B cell (primary cell): Measurements from ENCODE around the gene IL20RB.

Experiments
- EZH2 ChIP-seq: IDR thresholded peaks from 2 replicates; pipeline ENCODE4 v1.6.1; 2012; ENCODE audit warnings: borderline replicate concordance, low read depth, mild to moderate bottlenecking, moderate library complexity, low read length; ENCODE audit not compliant: insufficient read depth, poor library complexity, severe bottlenecking
- TF ChIP-seq, protein P1 (sequence below): fragments of 200-600 bp; IDR thresholded peaks from one replicate; pipeline ENCODE4 v1.8.0; 2022; ENCODE audit warnings: antibody characterized with exemption, mild to moderate bottlenecking

DNA sequence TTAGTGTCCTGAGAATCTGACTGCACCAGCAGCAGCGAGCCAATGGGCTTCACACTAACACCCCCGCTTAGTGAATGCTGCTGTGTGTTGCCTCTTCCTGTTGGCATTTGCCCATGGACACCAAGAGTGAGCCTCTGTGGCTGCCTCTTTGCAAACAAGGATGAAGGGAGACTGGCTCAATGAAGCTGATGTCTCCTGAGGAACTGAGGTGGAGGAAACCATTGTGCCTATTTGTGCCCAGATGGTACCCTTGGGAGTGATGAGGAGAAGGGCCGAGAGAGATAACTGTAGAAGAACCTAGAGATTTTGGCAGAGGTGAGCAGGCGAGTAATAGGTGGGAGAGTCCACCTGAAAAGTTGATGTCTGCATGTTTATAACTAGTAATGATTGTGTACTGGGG is 51.2 kb downstream of the IL20RB start:
- TF ChIP-seq, protein P1, sequence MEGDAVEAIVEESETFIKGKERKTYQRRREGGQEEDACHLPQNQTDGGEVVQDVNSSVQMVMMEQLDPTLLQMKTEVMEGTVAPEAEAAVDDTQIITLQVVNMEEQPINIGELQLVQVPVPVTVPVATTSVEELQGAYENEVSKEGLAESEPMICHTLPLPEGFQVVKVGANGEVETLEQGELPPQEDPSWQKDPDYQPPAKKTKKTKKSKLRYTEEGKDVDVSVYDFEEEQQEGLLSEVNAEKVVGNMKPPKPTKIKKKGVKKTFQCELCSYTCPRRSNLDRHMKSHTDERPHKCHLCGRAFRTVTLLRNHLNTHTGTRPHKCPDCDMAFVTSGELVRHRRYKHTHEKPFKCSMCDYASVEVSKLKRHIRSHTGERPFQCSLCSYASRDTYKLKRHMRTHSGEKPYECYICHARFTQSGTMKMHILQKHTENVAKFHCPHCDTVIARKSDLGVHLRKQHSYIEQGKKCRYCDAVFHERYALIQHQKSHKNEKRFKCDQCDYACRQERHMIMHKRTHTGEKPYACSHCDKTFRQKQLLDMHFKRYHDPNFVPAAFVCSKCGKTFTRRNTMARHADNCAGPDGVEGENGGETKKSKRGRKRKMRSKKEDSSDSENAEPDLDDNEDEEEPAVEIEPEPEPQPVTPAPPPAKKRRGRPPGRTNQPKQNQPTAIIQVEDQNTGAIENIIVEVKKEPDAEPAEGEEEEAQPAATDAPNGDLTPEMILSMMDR: no peak
- no peak for TF ChIP-seq EZH2
